ENCODE data around the gene C1orf141.

DNA sequence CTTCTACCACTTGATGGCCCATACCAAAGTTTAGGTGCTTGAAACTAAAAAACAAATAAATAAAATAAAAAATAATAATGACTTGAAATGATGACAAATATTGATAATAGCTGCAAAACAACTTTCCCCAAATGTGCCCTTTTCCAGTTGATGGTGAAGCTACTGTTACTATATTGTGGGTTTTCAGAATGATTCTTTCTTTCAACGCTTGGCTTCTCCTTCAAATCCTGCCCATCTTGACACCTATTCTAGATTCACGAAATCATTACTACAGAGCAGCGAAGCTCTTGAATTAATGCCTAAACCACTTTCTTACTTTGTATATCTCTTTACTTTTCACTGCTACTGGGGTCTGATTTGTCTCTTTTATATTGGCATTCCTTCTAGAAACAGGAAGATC lies 9.2 kb upstream of the C1orf141 start:
- TF ChIP-seq, protein P1, sequence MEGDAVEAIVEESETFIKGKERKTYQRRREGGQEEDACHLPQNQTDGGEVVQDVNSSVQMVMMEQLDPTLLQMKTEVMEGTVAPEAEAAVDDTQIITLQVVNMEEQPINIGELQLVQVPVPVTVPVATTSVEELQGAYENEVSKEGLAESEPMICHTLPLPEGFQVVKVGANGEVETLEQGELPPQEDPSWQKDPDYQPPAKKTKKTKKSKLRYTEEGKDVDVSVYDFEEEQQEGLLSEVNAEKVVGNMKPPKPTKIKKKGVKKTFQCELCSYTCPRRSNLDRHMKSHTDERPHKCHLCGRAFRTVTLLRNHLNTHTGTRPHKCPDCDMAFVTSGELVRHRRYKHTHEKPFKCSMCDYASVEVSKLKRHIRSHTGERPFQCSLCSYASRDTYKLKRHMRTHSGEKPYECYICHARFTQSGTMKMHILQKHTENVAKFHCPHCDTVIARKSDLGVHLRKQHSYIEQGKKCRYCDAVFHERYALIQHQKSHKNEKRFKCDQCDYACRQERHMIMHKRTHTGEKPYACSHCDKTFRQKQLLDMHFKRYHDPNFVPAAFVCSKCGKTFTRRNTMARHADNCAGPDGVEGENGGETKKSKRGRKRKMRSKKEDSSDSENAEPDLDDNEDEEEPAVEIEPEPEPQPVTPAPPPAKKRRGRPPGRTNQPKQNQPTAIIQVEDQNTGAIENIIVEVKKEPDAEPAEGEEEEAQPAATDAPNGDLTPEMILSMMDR (IDR thresholded peaks at IDR 0.05), result no peak
- no peak for TF ChIP-seq POLR2A (IDR thresholded peaks at IDR 0.05)
